GM12878 (cell line): Measurements from ENCODE around the gene BCAN.

Source experiments
- CTCF ChIP-seq, 3 experiments: IDR thresholded peaks in 2 of 3; conservative IDR thresholded peaks in 1 of 3; 2 replicates each; pipeline ENCODE4 v1.5.1; 2011; ENCODE audit warnings: low read depth in 3 of 3, low read length in 3 of 3, mild to moderate bottlenecking in 3 of 3, control low read depth in 2 of 3, moderate library complexity in 2 of 3, inconsistent platforms in 1 of 3, mixed read lengths in 1 of 3; ENCODE audit not compliant: control insufficient read depth in 2 of 3, insufficient read depth in 1 of 3; ENCODE audit errors: extremely low read depth in 1 of 3
- EGR1 ChIP-seq, 2 experiments: IDR thresholded peaks; 1 replicate in 1 of 2; 2 replicates in 1 of 2; pipeline ENCODE4 v1.6.1; 2011 to 2012; ENCODE audit warnings: low read depth in 2 of 2, low read length in 2 of 2, borderline replicate concordance in 1 of 2, mild to moderate bottlenecking in 1 of 2, moderate library complexity in 1 of 2
- EP300 ChIP-seq, 2 experiments: fragments of 150-350 bp in 1 of 2; IDR thresholded peaks; 2 replicates each; pipeline ENCODE4 v1.6.1; 2011 to 2012; ENCODE audit warnings: low read depth in 2 of 2, low read length in 2 of 2, borderline replicate concordance in 1 of 2, improper control_type of control experiment in 1 of 2, inconsistent platforms in 1 of 2; ENCODE audit not compliant: control insufficient read depth in 1 of 2
- HDGF ChIP-seq: fragments of 450-650 bp; IDR thresholded peaks from 2 replicates; pipeline ENCODE4 v1.6.1; 2016; ENCODE audit warnings: antibody characterized with exemption
- JUND ChIP-seq: IDR thresholded peaks from 2 replicates; pipeline ENCODE4 v1.6.1; 2012; ENCODE audit warnings: low read depth, mild to moderate bottlenecking, low read length, improper control_type of control experiment, moderate library complexity
- MXI1 ChIP-seq: fragments of 150-350 bp; IDR thresholded peaks from 2 replicates; pipeline ENCODE4 v1.6.1; 2011; ENCODE audit warnings: low read depth, mild to moderate bottlenecking, inconsistent platforms, low read length, improper control_type of control experiment
- NBN ChIP-seq: fragments of 450-650 bp; IDR thresholded peaks from 2 replicates; pipeline ENCODE4 v1.6.1; 2016
- NFIC ChIP-seq: IDR thresholded peaks from 2 replicates; pipeline ENCODE4 v1.6.1; 2012; ENCODE audit warnings: low read depth, mild to moderate bottlenecking, inconsistent platforms, low read length, moderate library complexity
- POLR2A ChIP-seq: IDR thresholded peaks from 2 replicates; pipeline ENCODE4 v1.6.1; 2011; ENCODE audit warnings: low read depth, mild to moderate bottlenecking, low read length
- SIN3A ChIP-seq: IDR thresholded peaks from 2 replicates; pipeline ENCODE4 v1.6.1; 2012; ENCODE audit warnings: low read depth, low read length, improper control_type of control experiment
- ZBTB33 ChIP-seq: fragments of 450-650 bp; IDR thresholded peaks from 2 replicates; pipeline ENCODE4 v1.6.1; 2017; ENCODE audit warnings: mild to moderate bottlenecking
- ZNF274 ChIP-seq: IDR thresholded peaks from one replicate; pipeline ENCODE4 v1.8.0; 2011; ENCODE audit not compliant: insufficient read length, insufficient read depth

GRCh38 chr1:156644640-156645039, 2.7 kb downstream of the BCAN start:
- TF ChIP-seq HDGF (no peak), CTCF (IDR thresholded peaks at IDR 0.05 in 2 of 3, conservative IDR thresholded peaks at IDR 0.05 in 1 of 3; ENCODE audit: control insufficient read depth in 2 of 3, extremely low read depth in 1 of 3, insufficient read depth in 1 of 3, low read depth in 3 of 3, low read length in 3 of 3) (no peak), NFIC (no peak), SIN3A (no peak), JUND (no peak), EP300 (IDR thresholded peaks at IDR 0.05; ENCODE audit: borderline replicate concordance in 1 of 2, control insufficient read depth in 1 of 2, low read depth in 2 of 2, low read length in 2 of 2) (no peak), ZBTB33 (no peak), POLR2A (no peak), NBN (no peak), ZNF274 (no peak), MXI1 (no peak), EGR1 (IDR thresholded peaks at IDR 0.05; ENCODE audit: borderline replicate concordance in 1 of 2, low read depth in 2 of 2, low read length in 2 of 2) (no peak)
